ENCODE measurements around the gene UBASH3B.

UBASH3B gene

GRCh38 chr11:122633219-122633829 is 22.2 kb upstream of the UBASH3B start:
- no peak overlapping the region for H3K4me3 ChIP-seq (ENCODE audit: control insufficient read depth, low read depth, low read length)
- peak; percentile 64 for TF ChIP-seq CTCF (conservative IDR thresholded peaks at IDR 0.05; ENCODE audit: control insufficient read depth, insufficient read depth, low read depth, low read length)
- DNase-seq (ENCODE audit: low read depth): peak; percentile 78

GRCh38 chr11:122634501-122634900 is 21.0 kb upstream of the UBASH3B start:
- H3K4me3 ChIP-seq (ENCODE audit: control insufficient read depth, low read depth, low read length): no peak overlapping the region
- peak; percentile 88 for DNase-seq (ENCODE audit: low read depth)
- no peak for TF ChIP-seq CTCF (conservative IDR thresholded peaks at IDR 0.05; ENCODE audit: control insufficient read depth, insufficient read depth, low read depth, low read length)

- DNase-seq (ENCODE audit: low read depth): no peak
- no peak for TF ChIP-seq CTCF (conservative IDR thresholded peaks at IDR 0.05; ENCODE audit: control insufficient read depth, insufficient read depth, low read depth, low read length)
- no peak overlapping the region for H3K4me3 ChIP-seq (ENCODE audit: control insufficient read depth, low read depth, low read length)
These were observed 18.0 kb upstream of the UBASH3B start for GRCh38 chr11:122637541-122637940.

- DNase-seq (ENCODE audit: low read depth): peak; percentile 82
- no peak overlapping the region for H3K4me3 ChIP-seq (ENCODE audit: control insufficient read depth, low read depth, low read length)
- no peak for TF ChIP-seq CTCF (conservative IDR thresholded peaks at IDR 0.05; ENCODE audit: control insufficient read depth, insufficient read depth, low read depth, low read length)
These were observed 13.0 kb upstream of the UBASH3B start for GRCh38 chr11:122642472-122642922.

- DNase-seq (ENCODE audit: low read depth): no peak
- no peak for TF ChIP-seq CTCF (conservative IDR thresholded peaks at IDR 0.05; ENCODE audit: control insufficient read depth, insufficient read depth, low read depth, low read length)
- no peak overlapping the region for H3K4me3 ChIP-seq (ENCODE audit: control insufficient read depth, low read depth, low read length)
These were observed 12.6 kb upstream of the UBASH3B start for GRCh38 chr11:122642971-122643370.

GRCh38 chr11:122645847-122646246 is 9.7 kb upstream of the UBASH3B start:
- DNase-seq (ENCODE audit: low read depth): no peak
- no peak for TF ChIP-seq CTCF (conservative IDR thresholded peaks at IDR 0.05; ENCODE audit: control insufficient read depth, insufficient read depth, low read depth, low read length)
- no peak overlapping the region for H3K4me3 ChIP-seq (ENCODE audit: control insufficient read depth, low read depth, low read length)
